Measurements from ENCODE around the gene ZBTB7C.

The ZBTB7C gene

GRCh38 chr18:48078448-48078847 is 330.7 kb downstream of the ZBTB7C start:
- no peak for DNase-seq

GRCh38 chr18:48077291-48077690 is 331.9 kb downstream of the ZBTB7C start:
- no peak for DNase-seq

DNA sequence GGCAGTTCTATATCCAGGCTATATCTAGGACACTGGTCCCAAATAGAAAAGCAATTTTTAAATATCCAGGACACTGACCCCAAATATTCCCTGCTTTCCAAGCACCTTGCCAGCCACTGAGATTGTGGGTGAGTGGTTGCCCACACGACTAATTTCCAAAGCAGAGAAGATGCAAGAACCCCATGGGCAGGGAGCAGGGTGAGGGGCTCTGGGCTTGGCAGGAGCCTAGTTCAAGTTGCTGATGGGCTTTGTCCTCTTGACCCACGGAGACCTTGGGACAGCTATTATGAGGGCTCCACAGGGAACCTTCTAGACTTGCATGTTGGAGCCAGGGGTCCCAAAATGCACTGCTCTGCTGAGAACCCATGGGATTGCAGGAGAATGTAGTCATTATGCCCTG is 332.7 kb downstream of the ZBTB7C start:
- no peak for DNase-seq

- DNase-seq = no peak
Measured at GRCh38 chr18:48075707-48076093, 333.5 kb downstream of the ZBTB7C start.

- DNase-seq = no peak
Measured at GRCh38 chr18:48074929-48075706, 334.1 kb downstream of the ZBTB7C start.

DNA sequence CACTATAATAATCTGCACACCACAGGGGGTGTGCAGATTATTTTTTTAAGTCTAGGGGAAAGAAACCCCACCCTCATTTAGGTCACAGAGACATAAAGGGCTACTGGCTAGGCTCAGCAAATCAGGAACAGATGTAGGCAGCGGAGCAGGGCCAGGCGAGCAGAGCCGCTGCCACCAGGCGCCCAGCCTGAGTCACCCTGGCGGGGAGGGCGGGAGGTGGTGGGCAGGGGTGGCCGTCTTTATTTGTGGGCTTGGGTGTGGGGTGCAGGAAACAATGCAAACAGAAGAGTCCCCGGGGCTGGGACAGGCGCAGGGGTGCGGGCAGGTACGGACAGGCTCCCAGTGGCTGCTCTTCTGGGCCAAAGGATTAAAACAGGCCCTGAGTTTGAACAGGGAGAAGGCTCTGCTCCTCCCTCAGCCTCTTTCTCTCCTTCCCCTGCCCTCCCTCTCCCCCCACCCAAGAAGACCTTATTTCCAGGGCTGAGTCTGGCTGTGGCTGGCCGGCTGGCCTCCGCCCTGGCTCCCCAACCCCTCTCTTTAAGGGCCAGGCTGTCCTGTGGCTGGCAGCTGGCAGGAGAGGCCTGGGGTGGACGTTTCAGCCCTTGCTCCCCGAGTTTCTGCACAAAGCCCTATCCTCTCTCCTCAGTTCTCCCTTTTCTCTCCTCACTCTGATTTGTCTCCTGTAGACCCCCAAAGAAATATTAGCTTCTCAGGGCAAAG is 335.8 kb downstream of the ZBTB7C start:
- DNase-seq = no peak

- DNase-seq = no peak
Measured at GRCh38 chr18:48072428-48073204, 336.6 kb downstream of the ZBTB7C start.

- no peak for DNase-seq
Measured at GRCh38 chr18:48068916-48069445, 340.2 kb downstream of the ZBTB7C start.

DNA sequence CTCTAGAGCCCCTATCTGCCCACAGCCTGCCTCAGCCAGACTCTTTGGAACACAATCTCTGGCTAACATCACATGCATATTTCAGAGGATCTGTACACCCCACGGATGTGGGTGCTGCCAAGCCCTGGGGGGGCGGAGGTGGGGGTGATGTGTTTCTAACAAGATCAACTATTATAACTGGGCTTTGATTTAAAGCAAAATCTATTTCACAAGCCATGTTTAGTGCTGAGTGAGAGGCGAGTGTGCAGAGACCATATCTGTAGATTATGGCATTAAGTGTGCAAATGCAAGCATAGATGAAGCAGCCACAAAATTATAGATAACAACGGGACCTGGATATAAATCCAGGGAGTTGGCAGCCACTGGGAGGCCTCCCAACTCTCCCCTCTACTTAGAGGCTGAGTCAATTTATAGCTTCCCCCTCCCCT is 342.9 kb downstream of the ZBTB7C start:
- DNase-seq = no peak

GRCh38 chr18:48065601-48065995 is 343.6 kb downstream of the ZBTB7C start:
- DNase-seq = no peak

- DNase-seq = no peak
Measured at GRCh38 chr18:48064978-48065600, 344.1 kb downstream of the ZBTB7C start.

DNA sequence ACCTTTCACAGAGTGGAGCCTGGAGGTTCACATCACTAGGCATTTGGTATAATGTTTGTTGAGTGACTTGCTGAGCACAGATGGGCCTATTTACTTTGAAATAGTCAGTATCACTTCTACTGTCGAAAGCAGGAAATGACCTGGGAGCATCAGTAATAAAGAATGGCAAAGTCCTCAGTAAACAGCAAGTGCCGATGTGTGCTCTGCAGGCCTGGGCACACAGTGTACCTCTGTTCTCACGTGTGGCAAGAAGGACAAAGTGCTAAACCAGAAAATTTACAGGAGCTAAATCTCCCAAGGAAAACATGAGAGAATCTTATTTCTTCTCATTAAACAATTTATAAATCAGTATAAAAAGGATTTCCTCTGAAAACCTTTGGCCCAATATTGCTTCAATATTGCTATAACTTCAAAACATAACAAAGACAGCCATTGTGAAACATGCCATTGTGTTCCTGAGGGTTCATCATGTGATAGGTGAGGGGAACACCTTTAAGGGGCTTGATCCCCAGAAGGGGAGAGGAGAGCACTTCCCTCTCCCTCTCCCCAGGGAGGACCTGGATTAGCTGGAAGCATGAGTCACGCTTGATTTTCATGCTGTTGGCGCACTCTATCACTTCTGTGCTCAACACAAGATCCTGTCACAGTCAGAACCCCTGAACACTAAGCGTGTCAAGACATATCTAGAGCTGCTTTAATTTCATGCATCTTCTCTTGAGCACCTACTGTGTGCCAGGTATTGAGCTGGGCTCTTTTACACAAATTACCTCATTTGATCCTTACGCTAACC is 347.2 kb downstream of the ZBTB7C start:
- no peak for DNase-seq

- no peak for DNase-seq
Measured at GRCh38 chr18:48060970-48061369, 348.2 kb downstream of the ZBTB7C start.

DNA sequence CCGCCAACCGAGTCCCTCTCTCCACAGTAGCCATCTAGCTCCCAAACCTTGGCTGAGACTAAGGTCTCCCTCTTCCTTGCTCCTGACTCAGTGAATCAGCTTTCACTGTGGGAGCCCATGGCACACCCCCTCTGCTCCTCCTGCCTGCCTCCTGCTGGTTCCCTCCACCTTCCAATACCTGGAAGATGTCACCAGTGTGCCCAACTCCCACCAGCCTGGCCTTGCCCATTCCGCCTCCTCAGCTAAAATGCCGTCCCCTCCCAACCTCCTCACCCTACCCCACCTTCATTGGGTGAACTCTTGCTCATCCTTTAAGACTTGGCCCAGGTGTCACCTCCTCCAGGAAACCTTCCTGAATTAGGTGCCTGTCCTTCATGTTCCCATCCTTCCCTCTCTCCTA is 348.8 kb downstream of the ZBTB7C start:
- DNase-seq = no peak

DNA sequence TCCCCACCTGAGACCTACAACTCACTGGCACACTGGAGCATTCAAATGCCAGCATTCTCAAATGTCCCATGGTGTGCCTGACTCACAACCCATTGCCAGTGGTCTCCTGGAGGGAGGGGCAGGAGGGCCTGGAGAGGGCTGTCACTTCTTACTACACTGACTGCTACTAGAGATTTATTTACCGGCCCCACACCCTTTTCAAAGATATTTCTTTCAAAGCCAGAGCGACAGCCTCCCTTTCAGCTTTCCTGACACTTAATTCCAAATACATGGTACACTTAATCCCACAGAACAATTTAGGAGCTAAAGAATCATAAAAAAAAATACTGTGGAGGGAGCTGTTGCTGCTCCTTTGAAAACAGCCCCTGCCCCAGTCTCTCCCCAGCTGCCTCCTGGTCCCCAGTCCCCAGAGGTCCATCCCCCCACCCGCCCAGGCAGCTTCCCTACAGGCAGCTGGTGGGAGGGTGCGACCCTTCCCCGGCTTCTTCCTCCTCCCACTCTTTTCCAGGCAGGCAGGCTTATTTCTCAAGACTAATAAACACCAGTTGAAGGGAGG is 349.6 kb downstream of the ZBTB7C start:
- no peak for DNase-seq

- no peak for DNase-seq
Measured at GRCh38 chr18:48058486-48058885, 350.7 kb downstream of the ZBTB7C start.

DNA sequence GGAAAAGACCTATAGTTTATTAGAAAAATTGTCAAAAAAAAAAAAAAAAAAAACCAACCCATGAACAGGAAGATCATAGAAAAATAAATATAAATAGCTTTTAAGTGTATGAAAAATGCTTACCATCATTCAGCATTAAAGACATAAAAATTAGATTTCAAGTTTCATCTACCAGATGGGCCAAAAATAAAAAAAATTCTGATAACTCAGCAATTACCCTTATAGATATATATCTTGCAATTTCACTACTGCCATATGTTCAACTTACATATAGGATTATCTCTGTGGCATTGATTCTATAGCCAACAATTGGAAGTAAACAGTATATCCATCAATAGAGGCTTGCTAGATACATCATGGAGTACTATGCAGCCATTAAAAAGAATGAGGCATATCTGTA is 352.2 kb downstream of the ZBTB7C start:
- DNase-seq = no peak

- DNase-seq = no peak
Measured at GRCh38 chr18:48055351-48055750, 353.8 kb downstream of the ZBTB7C start.

GRCh38 chr18:48053881-48054816 is 355.0 kb downstream of the ZBTB7C start:
- DNase-seq = no peak

GRCh38 chr18:48052842-48053241 is 356.3 kb downstream of the ZBTB7C start:
- no peak for DNase-seq
